Measurements from ENCODE around the gene HIP1. TPM values are rescaled to one million over a fixed set of nuclear protein-coding genes. Genes with fewer than 3 reads are reported as not detected.

The HIP1 gene
- total and polyA plus RNA-seq, 3 experiments from 2014 or later: 6.1 to 7.4 (median 6.7) TPM

DNA sequence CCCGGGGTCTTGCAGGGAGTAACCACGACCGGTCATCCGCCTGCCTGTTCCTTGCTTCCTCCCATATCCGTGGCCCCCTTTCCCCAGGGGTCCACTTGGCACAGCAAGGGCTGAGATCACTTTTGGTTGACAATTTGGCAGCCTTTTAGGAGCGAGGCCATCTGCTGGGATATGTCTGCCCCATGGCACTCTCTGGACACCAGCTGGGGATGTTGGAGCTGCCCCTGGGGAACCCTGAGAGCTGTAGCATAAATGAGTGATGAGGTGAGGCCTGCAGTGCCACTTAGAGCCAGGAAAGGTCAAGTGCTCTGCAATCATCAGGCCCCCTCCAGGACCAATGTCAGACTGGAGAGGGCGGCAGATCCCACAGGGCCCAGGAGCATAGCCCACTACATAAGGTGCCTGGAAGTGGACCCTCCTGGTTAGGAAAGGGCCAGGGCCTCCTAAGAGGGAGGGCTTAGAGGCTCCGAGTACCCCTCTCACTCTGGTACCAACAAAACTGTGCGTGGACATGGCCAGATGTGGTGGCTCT is 92.1 kb downstream of the HIP1 start:
- Mint-ChIP-seq H3K4me3 (no peak overlapping the region), H3K36me3 (peaks cover 3 to 4% (median 3%) of the 10 kb centered on the region in 3 donors), H3K9me3 (peaks cover 0 to 6% (median 4%) of the 10 kb centered on the region in 5 donors), H3K27ac (no peak overlapping the region), H3K4me1 (peaks cover 0 to 5% (median 4%) of the 10 kb centered on the region in 3 donors), H3K27me3 (no peaks in the 10 kb centered on the region)
- Histone ChIP-seq H3K27ac (ENCODE audit: low read depth, low read length) (no peak overlapping the region), H3K27me3 (ENCODE audit: insufficient read depth, low read length, poor library complexity, severe bottlenecking) (no peaks in the 10 kb centered on the region), H3K9me3 (ENCODE audit: low read length) (peaks cover 4% of the 10 kb centered on the region), H3K4me1 (ENCODE audit: insufficient read depth, low read length) (no peaks in the 10 kb centered on the region), H3K4me3 (ENCODE audit: low read length) (no peak overlapping the region), H3K36me3 (ENCODE audit: insufficient read depth, low read length) (no peaks in the 10 kb centered on the region)
- CTCF ChIA-PET: no interaction called here
- no peak for DNase-seq
- POLR2A ChIA-PET: no interaction called here

DNA sequence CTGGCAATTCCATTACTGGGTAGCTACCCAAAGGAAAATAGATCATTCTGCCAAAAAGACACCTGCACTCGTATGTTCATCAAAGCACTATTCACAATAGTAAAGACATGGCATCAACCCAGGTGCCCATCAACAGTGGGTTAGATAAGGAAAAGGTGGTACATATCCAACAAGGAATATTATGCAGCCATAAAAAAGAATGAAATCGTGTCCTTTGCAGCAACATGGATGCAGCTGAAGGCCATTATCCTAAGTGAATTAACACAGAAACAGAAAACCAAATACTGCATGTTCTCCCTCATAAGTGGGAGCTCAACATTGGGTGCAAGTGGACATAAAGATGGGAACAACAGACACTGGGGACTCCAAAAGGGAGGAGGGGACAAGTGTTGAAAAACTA is 93.2 kb downstream of the HIP1 start:
- Mint-ChIP-seq H3K4me1 (peaks cover 0 to 6% (median 4%) of the 10 kb centered on the region in 3 donors), H3K9me3 (peaks cover 0 to 6% (median 4%) of the 10 kb centered on the region in 5 donors), H3K27ac (no peak overlapping the region), H3K4me3 (no peak overlapping the region), H3K36me3 (peaks cover 3 to 4% (median 3%) of the 10 kb centered on the region in 3 donors), H3K27me3 (peaks cover 0 to 3% of the 10 kb centered on the region in 2 donors)
- Histone ChIP-seq H3K36me3 (ENCODE audit: insufficient read depth, low read length) (no peaks in the 10 kb centered on the region), H3K27ac (ENCODE audit: low read depth, low read length) (no peak overlapping the region), H3K4me1 (ENCODE audit: insufficient read depth, low read length) (no peaks in the 10 kb centered on the region), H3K4me3 (ENCODE audit: low read length) (no peak overlapping the region), H3K27me3 (ENCODE audit: insufficient read depth, low read length, poor library complexity, severe bottlenecking) (no peaks in the 10 kb centered on the region), H3K9me3 (ENCODE audit: low read length) (peaks cover 4% of the 10 kb centered on the region)
- ChIA-PET POLR2A (no interaction called here), CTCF (no interaction called here)
- no peak for DNase-seq

DNA sequence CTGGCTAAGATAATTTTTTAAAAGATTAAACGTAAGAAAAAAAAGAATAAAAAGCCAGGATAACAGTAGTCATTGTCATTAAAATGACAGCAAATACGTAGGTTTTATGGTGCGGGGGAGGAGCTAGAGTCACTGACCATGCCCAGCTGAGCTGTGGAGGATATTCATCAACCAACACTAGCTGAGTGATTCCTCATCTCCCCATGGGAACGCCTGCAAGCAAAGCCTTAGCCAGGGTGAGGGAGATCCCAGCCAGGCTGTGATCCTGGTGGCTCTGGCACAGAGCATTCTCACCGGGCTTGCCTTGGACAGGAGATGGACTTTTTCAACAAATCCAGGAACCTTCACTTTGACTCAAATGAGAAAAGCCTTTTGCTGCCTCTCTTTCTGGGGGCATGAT is 94.2 kb downstream of the HIP1 start:
- ChIA-PET POLR2A (no interaction called here), CTCF (no interaction called here)
- Mint-ChIP-seq H3K9me3 (peaks cover 0 to 6% (median 4%) of the 10 kb centered on the region in 5 donors), H3K4me3 (no peak overlapping the region), H3K27me3 (peaks cover 0 to 3% of the 10 kb centered on the region in 2 donors), H3K27ac (no peak overlapping the region), H3K4me1 (peaks cover 6 to 11% (median 10%) of the 10 kb centered on the region in 3 donors), H3K36me3 (peaks cover 3 to 4% (median 3%) of the 10 kb centered on the region in 3 donors)
- Histone ChIP-seq H3K9me3 (ENCODE audit: low read length) (peaks cover 4% of the 10 kb centered on the region), H3K27me3 (ENCODE audit: insufficient read depth, low read length, poor library complexity, severe bottlenecking) (no peaks in the 10 kb centered on the region), H3K27ac (ENCODE audit: low read depth, low read length) (no peak overlapping the region), H3K4me1 (ENCODE audit: insufficient read depth, low read length) (peaks cover 5% of the 10 kb centered on the region), H3K4me3 (ENCODE audit: low read length) (no peak overlapping the region), H3K36me3 (ENCODE audit: insufficient read depth, low read length) (no peaks in the 10 kb centered on the region)
- no peak for DNase-seq

DNA sequence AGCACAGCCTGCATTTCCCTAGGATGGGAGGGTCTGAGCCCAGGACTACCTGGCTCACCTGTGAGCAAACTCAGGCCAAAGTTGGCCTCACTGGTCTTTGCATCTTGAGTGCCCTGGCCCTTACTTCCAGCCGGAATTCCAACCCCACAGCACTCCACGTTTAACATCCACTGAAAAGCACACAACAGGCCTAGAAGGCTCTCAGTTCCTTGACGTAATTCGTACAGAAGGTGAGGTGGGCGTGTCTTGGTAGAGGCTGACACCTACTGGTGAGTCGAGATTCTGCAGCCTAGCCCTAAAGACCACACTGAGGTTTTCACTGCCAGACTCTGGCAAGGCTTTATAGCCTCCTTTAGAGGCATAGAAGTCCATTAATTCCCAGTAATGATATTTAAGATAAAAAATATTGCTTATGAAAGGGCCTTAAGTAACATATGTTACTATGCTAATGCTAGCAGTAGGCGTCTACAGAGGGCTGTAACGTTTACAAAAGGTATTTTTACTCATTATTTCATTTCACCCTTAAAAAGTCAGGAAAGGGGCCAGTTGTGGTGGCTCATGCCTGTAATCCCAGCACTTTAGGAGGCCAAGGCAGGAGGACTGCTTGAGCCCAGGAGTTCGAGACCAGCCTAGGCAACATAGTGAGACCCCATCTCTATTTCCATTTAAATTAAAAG is 95.8 kb downstream of the HIP1 start:
- Histone ChIP-seq H3K36me3 (ENCODE audit: insufficient read depth, low read length) (no peaks in the 10 kb centered on the region), H3K4me1 (ENCODE audit: insufficient read depth, low read length) (peaks cover 7% of the 10 kb centered on the region), H3K27me3 (ENCODE audit: insufficient read depth, low read length, poor library complexity, severe bottlenecking) (no peaks in the 10 kb centered on the region), H3K9me3 (ENCODE audit: low read length) (peaks cover 4% of the 10 kb centered on the region), H3K27ac (ENCODE audit: low read depth, low read length) (no peak overlapping the region), H3K4me3 (ENCODE audit: low read length) (no peak overlapping the region)
- peaks cover 0 to 3% of the 10 kb centered on the region in 2 donors for H3K27me3 Mint-ChIP-seq
- peak overlapping the region in 2 of 8 donors; percentile 18 to 45 for H3K27ac Mint-ChIP-seq
- CTCF ChIA-PET: interaction anchor here (1.0 to 1.3 kb wide), 2 partner anchors 8 to 21 kb away, joined by 3 read pairs; no protein-coding TSS in a partner anchor
- H3K36me3 Mint-ChIP-seq: peaks cover 3 to 4% (median 3%) of the 10 kb centered on the region in 3 donors
- peaks cover 0 to 6% (median 4%) of the 10 kb centered on the region in 5 donors for H3K9me3 Mint-ChIP-seq
- H3K4me3 Mint-ChIP-seq: peak overlapping the region in 2 of 7 donors; percentile 44 to 45
- H3K4me1 Mint-ChIP-seq: peaks cover 11 to 14% (median 13%) of the 10 kb centered on the region in 3 donors
- DNase-seq: peak; percentile 36 to 73 (median 63)
- POLR2A ChIA-PET: no interaction called here

DNA sequence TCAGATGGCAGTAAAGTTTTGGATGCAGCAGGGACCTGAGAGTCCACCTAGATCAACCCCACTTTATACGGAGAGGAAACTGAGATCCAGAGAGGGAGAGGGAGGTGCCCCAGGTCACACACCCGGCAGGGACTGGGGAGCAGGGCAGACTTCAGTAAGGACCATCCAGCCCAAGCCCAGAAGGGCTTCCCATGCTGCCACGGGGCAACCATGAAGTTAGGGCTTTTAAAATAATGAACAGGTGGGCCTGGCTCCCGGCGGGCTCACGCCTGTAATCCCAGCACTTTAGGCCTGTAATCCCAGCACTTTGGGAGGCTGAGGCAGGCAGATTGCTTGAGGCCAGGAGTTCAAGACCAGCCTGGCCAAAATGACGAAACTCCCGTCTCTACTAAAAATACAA is 98.5 kb downstream of the HIP1 start:
- POLR2A ChIA-PET: no interaction called here
- CTCF ChIA-PET: interaction anchor here (2.4 kb wide), 1 partner anchor 122 kb away, joined by 5 read pairs; no protein-coding TSS in a partner anchor

DNA sequence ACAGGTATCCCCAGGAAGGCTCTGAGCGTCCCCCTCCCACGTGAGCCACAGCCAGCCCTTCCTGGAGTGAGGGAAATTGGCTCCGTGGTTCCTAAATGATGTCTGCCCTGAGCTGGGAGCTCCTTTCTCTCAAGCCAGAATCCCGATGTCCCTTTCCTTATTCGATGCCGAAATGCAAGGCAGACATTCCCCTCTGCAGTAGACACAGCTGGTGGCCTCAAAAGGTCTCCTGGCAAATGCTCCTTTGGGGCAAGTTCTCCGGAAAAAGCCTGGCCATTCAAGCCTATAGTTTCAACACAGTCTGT is 98.9 kb downstream of the HIP1 start:
- POLR2A ChIA-PET: no interaction called here
- no peak for DNase-seq
- CTCF ChIA-PET: interaction anchor here (2.4 kb wide), 1 partner anchor 122 kb away, joined by 5 read pairs; no protein-coding TSS in a partner anchor

More for the DNA sequence above, 98.5 kb downstream of the HIP1 start:
- Histone ChIP-seq H3K36me3 (ENCODE audit: insufficient read depth, low read length) (no peaks in the 10 kb centered on the region), H3K27me3 (ENCODE audit: insufficient read depth, low read length, poor library complexity, severe bottlenecking) (no peaks in the 10 kb centered on the region), H3K4me3 (ENCODE audit: low read length) (peak overlapping the region; percentile 54), H3K27ac (ENCODE audit: low read depth, low read length) (no peak overlapping the region), H3K4me1 (ENCODE audit: insufficient read depth, low read length) (peaks cover 7% of the 10 kb centered on the region), H3K9me3 (ENCODE audit: low read length) (peaks cover 4% of the 10 kb centered on the region)
- Mint-ChIP-seq H3K4me3 (peak overlapping the region; percentile 34 to 88 (median 85)), H3K9me3 (peaks cover 0 to 6% (median 4%) of the 10 kb centered on the region in 5 donors), H3K36me3 (peaks cover 0 to 3% (median 2%) of the 10 kb centered on the region in 3 donors), H3K27me3 (peaks cover 0 to 3% of the 10 kb centered on the region in 2 donors), H3K4me1 (peaks cover 16 to 20% (median 17%) of the 10 kb centered on the region in 3 donors), H3K27ac (peak overlapping the region in 3 of 8 donors; percentile 40 to 90 (median 74))
- no peak for DNase-seq

DNA sequence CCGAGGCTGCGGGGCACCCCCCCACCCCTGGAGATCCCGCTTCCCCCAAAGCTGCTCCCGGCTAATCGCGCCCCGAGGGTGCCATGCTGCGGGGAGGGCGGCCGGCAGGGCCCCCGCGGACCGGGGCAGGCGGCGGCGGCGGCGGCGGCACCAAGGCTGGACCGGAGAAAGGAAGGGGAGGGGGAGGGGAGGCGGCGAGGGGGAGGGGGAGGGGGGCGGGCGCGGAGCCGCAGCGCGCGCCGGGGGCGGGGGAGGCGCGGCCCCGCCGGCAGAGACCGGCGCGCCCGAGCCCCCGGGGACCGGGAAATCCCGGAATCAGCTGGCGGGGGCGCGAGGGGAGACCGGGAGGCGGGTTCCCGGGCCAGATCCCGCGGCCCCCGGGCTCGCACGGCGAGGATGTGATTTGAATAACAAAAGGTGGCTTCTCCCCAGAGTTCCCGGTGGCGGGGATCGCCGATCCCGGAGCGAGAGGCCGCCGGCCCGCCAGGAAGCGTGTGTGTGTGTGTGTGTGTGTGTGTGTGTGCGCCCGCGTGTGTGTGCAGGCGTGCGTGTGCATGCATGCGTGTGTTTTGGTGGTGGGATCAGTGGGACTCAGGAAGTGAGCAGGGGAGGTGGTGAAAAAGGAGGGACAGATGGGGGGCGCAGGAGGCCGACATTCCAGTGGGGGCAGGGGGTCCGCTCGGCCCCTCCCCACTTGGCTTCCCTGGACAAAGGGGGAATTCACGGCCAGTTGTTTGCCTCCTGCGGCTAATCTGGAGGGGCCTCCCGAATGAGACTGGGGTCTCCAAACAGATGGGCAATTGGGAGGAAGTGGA is 99.5 kb downstream of the HIP1 start:
- Histone ChIP-seq H3K9me3 (ENCODE audit: low read length) (peaks cover 4% of the 10 kb centered on the region), H3K36me3 (ENCODE audit: insufficient read depth, low read length) (no peaks in the 10 kb centered on the region), H3K4me3 (ENCODE audit: low read length) (peak overlapping the region; percentile 54), H3K27me3 (ENCODE audit: insufficient read depth, low read length, poor library complexity, severe bottlenecking) (no peaks in the 10 kb centered on the region), H3K4me1 (ENCODE audit: insufficient read depth, low read length) (peaks cover 7% of the 10 kb centered on the region), H3K27ac (ENCODE audit: low read depth, low read length) (no peak overlapping the region)
- Mint-ChIP-seq H3K27me3 (peaks cover 0 to 3% of the 10 kb centered on the region in 2 donors), H3K27ac (peak overlapping the region in 5 of 8 donors; percentile 50 to 90 (median 74)), H3K36me3 (peaks cover 0 to 3% (median 2%) of the 10 kb centered on the region in 3 donors), H3K9me3 (peaks cover 0 to 6% (median 4%) of the 10 kb centered on the region in 5 donors), H3K4me3 (peak overlapping the region; percentile 34 to 92 (median 86)), H3K4me1 (peaks cover 16 to 20% (median 17%) of the 10 kb centered on the region in 3 donors)
- ChIA-PET CTCF (no interaction called here), POLR2A (interaction anchor here (0.6 kb wide), 1 partner anchor 61 kb away, joined by 5 read pairs; no protein-coding TSS in a partner anchor)
- peak; percentile 6 to 53 (median 27) for DNase-seq

More for the DNA sequence above, 98.9 kb downstream of the HIP1 start:
- Histone ChIP-seq H3K9me3 (ENCODE audit: low read length) (peaks cover 4% of the 10 kb centered on the region), H3K4me1 (ENCODE audit: insufficient read depth, low read length) (peaks cover 7% of the 10 kb centered on the region), H3K27ac (ENCODE audit: low read depth, low read length) (no peak overlapping the region), H3K4me3 (ENCODE audit: low read length) (peak overlapping the region; percentile 54), H3K36me3 (ENCODE audit: insufficient read depth, low read length) (no peaks in the 10 kb centered on the region), H3K27me3 (ENCODE audit: insufficient read depth, low read length, poor library complexity, severe bottlenecking) (no peaks in the 10 kb centered on the region)
- Mint-ChIP-seq H3K36me3 (peaks cover 0 to 3% (median 2%) of the 10 kb centered on the region in 3 donors), H3K4me3 (peak overlapping the region; percentile 34 to 88 (median 85)), H3K4me1 (peaks cover 16 to 20% (median 17%) of the 10 kb centered on the region in 3 donors), H3K9me3 (peaks cover 0 to 6% (median 4%) of the 10 kb centered on the region in 5 donors), H3K27ac (peak overlapping the region in 4 of 8 donors; percentile 40 to 90 (median 73)), H3K27me3 (peaks cover 0 to 3% of the 10 kb centered on the region in 2 donors)

Data from CD8-positive, alpha-beta memory T cell (primary cell).